ENCODE measurements around the gene BTBD9.

Gene BTBD9

DNA sequence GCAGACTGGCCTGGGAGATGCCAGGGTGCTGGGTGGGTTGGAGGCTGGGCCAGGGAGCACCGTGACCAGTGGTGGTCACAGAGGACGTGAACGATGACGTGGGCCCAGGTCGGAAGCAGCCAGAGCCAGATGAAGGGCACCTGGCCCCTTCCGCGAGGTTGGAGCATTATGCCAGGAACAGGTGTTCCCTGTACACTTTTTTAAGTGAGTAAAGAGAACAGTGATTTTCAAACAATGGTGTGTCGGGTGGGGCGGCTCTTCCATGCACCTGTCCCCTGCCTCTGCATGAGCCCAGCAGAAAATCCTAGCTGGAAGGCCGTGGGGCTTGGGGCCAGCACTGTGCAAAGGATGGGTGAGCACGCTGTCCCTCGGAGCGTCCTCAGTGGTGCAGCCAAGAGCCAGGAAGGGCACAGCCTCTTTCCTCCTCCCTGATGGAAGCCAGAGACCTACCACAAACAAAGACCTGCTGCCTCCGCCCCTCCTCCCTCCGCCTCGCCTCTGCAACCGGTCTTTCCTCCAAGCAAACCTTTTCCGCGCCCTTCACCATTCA lies 469.7 kb downstream of the BTBD9 start:
- DNase-seq = no peak

DNA sequence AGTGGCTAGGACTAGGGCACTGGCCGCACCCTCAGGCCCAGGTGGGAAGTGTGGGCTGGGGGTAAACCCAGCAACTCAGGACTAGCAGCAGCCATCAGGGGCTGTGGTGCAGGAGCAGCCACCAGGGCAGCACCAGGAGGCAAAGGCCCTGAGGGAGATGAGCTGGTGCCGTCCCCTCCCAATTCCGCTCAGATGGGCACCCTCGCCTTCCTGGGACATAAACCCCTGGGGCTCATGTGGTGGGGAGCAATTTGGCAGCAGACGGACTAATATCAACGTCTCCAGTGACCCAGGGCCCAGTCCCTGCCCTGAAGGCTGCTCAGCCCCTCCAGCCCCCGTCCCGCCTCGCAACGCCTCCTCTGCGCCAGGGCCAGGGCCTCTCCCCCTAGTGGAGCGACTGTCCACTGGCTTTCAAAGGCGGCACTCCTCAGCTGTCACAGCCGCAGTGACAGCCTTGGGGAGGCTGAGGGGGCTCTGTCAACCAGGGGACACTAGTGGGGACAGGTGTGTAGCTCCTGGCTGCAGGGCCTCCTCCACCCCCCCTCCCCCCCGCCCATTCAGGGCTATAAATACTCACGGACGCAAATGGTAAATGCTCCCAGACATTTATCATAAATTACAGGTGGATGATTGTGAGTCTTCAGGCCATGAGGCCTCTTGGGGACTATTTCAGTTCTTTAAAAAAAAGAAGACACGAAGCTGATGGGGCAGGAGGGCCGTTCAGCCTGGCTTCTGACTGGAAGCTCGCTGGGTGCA lies 470.3 kb downstream of the BTBD9 start:
- DNase-seq = no peak

DNA sequence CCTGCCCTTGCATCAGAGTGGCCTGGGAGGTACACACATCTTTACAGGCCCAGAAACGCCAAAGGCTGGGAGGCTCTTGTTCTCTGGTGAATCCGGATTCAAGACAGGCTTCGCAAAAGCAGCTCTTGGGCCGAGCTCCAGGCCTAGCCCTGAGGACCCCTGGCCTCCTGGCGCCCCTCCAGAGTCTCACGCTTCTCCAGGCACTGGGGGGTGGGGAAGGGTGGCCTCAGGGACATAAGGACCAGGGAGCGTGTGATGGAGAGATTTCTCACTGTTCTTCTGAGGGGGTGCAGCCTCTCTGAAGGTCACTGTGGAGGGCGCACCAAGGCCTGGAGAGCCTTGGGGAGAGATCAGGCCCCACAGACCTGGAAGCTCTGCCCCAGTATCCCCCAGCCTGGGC lies 471.0 kb downstream of the BTBD9 start:
- no peak for DNase-seq

DNA sequence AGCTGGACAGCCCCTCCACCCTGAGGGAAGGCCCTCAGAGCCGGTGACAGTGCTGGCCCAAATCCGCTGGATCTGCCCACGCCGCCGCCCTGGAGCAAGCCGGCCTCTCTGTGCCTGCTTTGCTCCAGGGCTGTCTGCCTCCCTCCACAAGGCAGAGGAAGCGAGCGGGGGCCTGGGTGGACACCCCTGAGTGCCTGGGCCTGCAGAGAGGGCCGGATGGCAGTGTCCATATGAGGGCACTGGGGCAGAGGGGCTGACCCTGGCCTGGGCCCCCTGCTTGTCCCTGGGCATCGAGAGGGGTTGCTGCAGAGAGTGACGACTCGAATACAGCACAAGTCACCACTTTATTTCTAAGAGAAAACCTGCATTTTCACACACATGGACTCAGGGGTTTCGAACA lies 471.6 kb downstream of the BTBD9 start:
- no peak for DNase-seq

DNA sequence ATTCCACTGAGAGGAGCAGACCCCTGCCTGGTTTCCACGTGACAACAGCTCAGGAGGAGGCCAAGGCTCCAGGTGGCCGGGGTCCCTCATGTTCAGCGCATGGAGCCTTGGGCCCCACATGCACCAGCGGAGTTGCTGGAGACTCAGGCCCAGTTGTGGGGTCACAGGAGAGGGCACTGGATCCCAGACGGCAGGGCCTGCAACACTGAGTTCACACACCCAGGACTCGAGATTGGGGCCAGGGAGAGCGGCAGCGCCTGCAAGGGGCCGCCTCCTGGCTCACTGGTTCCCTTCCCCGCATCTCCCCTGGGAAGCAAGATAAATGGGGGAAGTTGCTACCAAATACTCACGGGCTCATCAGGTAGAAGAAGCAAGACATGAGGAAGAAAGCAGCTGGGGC lies 472.1 kb downstream of the BTBD9 start:
- no peak for DNase-seq

DNA sequence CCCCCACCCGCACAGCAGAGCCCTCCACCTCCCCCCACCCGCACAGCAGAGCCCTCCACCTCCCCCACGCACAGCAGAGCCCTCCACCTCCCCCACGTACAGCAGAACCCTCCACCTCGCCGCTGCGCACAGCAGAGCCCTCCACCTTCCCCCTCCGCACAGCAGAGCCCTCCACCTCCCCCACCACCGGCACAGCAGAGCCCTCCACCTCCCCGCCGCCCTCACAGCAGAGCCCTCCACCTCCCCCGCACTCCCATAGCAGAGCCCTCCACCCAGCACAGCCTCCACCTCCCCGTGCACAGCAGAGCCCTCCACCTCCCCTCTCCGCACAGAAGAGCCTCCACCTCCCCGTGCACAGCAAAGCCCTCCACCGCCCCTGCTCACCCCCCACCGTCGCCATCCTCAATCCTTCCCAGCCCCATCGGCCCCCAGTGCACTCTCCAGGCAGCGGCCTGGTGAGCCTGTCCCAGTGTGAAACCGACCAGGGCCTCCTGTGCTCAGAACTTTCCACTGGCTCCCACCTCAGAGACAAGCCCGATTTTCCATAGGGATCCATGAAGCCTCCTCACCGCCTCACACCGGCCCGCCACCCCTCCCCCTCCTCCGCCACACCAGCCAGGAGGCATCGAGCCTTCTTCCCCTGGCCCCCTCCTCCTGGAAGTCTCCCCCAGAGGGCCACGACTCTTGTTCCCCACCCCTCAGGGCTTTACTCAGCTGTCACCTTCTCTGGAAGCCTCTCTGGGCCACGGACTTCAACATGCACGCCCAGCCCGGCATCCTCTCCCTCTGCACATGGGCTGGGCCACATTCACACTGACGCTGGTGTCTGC lies 473.1 kb downstream of the BTBD9 start:
- no peak for DNase-seq

DNA sequence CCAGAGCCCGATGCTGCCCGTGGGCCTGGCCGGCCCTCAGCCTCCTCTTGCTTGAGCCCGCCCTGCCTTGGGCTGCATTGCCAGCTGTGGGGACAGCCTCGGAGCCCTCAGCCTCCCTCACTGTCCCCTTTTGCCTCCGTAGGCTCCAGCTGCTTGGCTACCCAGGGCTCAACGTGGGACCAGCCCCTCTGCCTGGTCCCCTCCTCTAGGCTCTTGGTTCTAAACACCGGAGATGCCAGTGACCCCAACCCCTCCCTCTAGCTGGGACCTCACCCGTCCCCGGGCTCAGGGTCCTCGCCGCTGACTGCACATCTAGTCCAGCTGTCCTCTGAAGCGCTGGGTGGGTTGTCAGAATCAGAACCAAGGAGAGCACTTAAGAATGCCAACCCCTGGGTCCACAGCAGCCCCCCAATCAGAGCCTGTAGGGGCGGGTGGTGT lies 475.0 kb downstream of the BTBD9 start:
- DNase-seq = no peak

DNA sequence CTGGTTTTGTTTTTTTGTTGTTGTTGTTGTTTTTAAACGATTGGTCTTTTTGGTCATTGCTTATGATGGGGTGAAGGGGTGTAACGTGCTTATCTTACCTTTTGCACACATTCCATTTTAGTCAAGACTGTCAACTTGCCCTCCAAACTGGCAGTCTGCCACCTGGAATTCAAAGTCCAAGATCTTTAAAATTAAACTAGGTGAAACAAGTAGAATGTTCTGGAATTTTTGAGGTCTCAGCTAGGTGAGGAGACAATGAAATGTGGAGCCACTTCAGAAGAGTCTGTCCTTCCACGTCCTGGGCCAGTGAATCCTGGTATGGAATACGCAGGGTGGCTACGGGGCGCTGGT lies 475.6 kb downstream of the BTBD9 start:
- DNase-seq = no peak

DNA sequence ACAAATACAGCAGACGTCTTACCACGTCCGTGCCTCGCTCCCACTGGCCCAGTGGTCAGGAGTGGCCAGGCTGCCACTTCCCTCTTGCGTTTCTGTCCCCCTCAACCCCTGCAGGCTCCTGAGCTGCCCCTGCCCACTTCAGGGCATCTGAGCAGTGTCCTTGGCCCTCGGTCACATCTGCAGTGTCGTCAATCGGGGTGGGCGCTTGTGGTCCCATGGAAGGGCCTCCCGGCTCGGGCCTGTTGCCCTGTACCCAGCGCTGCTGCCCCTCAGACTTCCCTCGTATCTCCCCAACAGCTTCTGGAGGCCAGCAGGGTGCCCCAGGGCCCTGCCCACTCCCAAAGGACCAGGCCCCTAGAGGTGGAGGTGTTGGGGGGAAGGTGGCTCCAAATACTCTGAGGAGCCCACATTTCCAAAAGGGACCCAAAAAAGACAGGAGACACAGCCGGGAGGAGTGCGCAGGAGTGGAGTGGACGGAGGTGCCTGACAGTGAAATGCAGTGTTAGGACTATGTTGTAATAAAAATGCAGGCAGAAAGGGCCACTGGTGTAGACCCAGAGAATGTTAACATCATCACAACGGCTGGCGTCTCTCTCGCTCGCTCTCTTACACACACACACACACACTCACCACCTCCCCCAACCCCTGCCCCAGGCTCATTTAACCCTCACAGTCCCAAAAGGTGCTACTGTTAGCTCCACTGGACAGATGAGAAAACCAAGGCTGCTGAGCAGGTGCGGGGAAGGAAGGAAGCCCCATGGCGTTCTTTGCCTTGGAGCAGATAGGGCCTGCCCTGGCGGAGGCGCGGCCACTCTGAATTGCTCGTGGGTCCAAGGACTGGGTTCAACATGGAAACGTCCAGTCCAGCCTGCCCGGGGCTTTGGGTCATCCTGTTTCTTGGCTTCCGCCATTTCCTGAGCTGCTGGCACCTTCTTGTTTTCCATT lies 476.3 kb downstream of the BTBD9 start:
- DNase-seq = no peak

DNA sequence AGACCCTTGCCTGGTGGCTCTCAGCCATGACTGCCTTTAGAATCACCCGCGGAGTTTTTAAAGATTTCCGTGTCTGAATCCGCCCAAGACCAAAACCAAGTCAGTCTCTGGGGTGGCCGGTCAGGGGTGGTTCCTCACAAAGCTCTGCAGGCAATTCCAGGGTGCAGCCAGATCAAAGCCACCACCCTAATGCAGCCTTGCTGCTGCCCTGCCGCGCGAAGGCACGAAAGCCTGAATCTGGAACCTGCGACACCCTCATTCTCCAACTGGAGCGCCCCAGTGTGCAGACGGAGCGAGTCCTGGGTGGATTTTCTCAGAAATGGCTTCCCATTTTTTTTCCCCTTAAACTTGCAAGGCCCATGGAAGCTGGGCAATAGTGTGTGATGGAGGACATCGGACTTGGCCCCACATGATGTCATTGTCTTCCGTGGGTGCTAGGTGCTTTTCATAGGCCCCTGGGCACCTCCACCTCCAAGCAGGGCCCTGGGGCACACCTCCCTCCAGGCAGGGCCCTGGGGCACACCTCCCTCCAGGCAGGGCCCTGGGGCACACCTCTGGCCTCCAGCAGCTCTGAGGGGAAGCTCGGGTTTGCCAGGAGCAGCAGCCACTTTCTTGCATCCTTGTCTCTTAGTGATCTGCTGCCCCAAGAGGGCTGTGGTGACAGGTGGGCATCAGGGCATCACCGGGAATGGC lies 477.1 kb downstream of the BTBD9 start:
- DNase-seq = no peak

DNA sequence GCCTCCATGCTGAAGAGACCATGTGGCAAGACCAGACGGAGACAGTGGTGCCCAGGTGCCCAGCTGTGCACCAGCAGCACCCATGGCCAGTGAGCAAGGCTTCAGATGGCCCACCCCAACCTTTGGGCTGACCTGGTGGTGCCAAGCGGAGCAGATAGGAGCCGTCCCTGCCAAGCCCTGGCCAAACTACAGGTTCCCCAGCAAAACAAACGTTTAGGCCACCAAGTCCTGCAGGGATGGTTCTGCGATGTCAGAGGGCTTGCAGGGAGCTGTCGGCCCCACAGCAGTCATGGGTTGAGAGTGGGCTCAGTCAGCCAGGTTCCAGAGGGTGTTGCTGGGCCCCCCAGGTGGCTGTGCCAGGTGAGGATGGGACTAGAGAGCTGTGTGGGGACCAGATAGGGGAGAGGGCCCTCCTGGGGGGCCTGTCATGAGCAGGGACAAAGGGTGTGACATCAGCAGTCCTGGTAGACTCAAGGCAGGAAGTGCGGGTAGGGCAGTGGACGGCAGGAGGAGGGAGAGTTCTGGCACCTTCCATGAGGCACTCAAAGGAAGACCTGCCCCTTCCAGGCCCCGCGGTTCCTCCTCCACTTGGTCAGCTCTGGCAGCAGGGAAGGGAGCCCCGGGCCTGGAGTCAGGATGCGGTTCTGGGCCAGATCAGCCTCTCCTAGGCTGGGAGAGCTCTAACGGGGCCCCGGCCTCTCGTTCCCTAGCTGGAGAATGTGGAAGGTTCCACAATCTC lies 477.8 kb downstream of the BTBD9 start:
- no peak for DNase-seq

DNA sequence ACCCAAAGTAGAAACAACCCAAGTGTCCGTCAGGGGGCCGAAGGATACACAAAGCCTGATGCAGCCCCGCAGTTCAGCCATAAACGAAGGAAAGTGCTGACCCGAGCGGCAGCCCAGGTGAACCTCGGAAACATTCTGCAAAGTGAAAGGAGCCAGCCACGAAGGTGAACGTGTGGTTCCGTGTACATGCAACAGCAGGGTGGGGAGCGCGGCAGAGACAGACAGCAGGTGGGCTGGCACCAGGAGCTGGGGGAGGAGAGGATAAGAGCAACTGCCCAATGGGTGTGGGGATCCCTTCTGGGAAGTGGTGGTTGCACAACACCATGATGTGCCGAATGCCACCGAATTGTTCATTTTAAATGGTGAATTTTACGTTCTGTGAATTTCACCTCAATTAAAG lies 478.4 kb downstream of the BTBD9 start:
- no peak for DNase-seq

DNA sequence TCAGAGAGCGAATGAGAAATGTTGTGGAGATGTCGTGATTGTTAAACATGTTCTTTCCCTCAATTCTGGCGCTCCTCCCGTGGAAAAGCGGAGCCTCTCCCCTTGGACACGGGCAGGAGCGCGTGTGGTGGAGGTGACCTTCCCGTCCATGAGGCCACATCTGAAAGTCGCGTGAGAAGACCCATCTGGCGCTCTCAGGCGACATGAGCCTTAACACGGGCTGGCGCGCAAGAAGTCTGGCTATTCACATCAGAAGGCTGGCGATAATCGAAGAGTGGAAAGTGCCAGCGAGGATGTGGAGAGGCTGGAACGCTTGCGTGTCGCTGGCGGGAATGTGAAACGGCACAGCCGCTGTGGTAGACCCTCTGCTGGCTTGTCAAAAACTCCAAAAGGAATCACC lies 478.9 kb downstream of the BTBD9 start:
- DNase-seq = no peak

DNA sequence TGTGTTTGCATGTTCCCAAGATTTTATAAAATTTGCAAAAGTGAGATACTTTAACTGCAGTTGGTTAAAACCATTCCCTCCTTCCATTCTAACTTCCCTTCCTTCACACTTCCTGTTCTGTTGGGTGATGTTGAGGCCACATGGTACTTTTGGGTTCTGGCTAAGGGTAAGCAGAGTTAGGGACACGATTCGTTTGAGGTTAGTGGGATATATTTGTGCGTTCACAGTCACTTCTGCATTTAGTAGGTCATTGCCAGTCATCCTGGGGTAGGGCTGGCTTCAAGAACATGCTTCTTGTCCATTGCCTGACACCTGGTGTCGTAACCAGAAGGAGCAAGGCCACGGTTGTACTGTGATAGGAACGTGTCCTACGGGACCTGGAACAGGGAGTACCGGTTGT lies 480.1 kb downstream of the BTBD9 start:
- no peak for DNase-seq

DNA sequence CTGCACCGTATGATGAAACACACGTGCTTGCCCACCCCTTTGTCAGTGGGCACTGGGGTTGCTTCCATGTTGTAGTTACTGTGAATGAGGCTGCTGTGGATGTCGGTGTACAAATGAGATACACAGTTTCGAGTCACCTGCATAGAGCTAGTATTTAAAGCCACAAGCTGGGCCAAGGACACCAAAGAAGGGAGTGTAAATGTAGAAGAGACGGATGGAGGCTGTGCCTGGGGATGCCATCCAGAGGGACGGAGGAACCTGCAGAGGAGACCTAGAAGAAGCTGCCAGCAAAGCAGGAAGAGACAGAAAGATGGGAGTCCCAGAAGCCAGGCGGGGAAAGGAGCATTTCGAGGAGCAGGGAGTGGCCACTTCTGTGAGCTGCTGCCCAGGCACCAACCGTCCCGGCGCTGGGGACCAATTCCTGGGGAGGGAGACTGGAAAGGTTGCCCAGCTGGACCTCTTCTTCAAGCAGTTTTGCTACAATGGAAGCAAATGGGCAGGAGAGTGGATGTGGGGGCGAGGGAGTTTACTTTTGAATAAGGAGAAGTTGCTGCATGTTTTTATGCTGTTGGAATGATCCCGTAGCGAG lies 480.9 kb downstream of the BTBD9 start:
- DNase-seq = no peak

DNA sequence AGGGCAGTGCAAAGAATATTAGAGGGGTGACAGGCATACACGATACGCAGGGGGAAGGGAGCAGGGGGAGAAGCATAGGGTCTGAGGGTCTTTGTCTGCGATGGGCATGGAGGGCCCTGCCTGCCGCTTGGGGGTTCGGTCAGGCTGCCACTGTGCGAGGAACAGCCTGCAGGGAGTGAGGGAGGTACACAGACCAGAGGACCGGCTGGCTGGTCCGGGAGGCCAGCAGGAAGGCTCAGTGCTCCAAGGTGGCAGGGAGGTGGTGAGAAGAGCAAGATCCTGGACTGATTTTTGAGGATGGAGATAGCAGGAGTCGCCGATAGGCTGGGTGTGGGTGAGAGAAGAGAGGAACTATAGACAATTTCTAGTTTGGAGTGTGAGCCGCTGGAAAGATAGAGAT lies 481.8 kb downstream of the BTBD9 start:
- no peak for DNase-seq

DNA sequence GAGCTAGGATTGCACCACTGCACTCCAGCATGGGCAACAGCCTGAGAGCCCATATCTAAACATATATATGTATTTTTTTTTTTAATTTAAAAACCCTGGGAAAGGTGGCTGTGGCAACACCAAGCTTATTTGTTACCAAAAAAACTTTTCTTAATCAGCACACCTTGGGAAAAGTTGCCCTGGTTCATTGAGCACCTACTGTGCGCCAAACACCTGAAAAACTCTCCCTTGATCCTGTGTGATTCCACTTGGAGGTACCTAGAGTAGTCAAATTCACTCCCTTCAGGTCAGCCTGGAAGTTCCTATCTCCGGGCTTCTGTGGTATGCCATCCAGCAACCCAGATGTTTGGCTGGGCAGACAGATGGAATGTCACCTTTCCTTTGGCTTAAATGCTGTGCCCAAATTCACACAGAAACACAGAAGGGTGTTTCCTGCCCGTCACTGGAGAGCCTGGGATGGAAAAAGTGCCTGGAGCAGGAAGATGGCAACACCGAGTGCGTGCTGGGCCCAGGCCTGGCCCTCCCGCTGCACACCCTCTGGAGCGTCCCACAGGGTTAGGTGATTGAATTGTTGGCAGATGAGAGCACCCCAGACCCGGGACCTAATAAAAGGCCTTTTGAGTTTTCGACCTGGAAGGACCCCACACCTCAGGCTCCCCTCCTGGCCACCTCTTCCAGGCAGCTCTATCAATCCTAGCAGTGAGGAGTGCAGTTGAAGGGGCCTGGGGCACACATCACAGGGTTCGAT lies 482.7 kb downstream of the BTBD9 start:
- no peak for DNase-seq

DNA sequence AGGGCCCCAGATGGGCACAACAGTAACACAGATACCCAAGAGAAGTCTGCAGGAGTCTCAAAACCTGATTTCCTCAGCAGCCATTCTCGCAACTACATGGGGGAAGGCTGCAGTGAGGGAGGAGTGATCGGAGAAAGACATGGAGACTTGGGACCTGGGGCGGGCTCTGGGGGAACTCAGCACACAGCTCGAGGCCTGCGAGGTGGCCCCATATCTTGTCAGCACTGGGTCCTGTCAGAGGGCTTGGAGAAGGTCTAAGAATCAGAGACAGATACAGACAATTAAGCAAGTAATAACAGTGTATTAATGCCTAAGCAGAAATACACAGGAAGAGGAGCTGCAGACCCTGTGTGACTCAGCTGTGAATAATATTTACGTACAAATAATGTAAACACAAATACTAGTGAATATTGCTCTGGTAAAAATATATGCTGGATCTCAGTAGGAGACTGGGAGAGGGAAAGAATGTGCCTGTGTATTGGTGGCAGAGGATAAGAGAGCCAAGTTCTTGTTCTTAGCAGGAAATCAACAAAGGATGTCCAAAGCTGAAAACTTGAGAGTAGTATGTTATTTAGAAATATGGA lies 484.0 kb downstream of the BTBD9 start:
- no peak for DNase-seq

DNA sequence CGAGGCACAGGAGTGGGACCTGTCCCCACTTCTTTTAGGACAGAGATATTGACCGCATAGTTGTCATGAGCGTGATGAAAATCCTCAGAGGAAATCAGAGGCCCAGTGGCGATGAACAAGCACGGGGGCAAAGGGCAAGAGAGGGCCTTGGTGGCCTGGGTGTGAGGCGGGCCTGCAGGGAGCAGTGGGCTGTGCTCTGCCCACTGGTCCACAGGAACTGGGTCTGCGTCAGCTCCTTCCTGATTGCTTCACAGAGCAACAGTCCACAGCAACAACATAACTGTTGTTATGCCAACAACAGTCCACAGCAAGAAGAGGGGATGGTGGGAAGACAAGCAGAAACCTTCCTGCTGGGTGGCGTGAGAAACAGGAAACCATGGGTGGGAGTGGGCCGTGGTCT lies 484.6 kb downstream of the BTBD9 start:
- no peak for DNase-seq

DNA sequence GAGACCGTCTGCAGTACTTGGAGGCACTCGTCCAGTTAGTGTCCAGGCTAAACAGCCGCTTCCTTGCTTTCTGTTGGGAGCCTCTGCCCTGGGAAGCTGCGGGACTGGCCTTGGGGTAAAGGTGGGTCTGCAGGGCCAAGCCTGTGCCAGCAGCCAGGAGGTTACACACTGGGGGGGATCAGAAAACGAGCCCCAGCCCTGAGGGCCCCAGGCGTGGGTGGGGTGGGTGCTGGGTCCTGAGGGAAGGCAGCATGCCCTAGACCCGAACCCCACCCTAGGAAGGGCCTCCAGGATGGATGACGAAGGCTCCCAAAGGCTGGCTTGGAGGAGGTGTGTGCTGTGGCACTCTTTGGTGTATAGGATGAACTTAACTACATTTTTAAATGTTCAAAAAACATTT lies 485.0 kb downstream of the BTBD9 start:
- no peak for DNase-seq
